H1 (cell line): Measurements from ENCODE around the gene TIMP4. TPM values are rescaled to one million over a fixed set of nuclear protein-coding genes. Genes with fewer than 3 reads are reported as not detected.

Experiments
- CTCF ChIA-PET: fragments of 300-600 bp; sonication (Branson Sonifier 250); formaldehyde crosslinking; loops from one replicate; lab custom pipeline; 2021; ENCODE audit not compliant: partially characterized antibody; lab: Charles Lee
- POLR2A ChIA-PET: fragments of 300-600 bp; sonication (Branson Sonifier 250); formaldehyde crosslinking; loops from one replicate; lab custom pipeline; 2021; ENCODE audit warnings: inconsistent platforms; ENCODE audit not compliant: partially characterized antibody; lab: Charles Lee
- DNase-seq, 2 experiments: peaks; one replicate each; pipeline versions ENCODE4 v3.0.0 to v3.0.0-alpha.2; 2010 to 2022; ENCODE audit warnings: low spot score in 2 of 2, low read depth in 1 of 2, mixed read lengths in 1 of 2
- FAIRE-seq: peaks from 2 replicates; lab custom pipeline; 2011; peaks lifted over from hg19 to GRCh38; lab: Jason Lieb, UNC
- H2AFZ ChIP-seq: 2 replicates; pipeline ENCODE4 v1.8.1; 2012; ENCODE audit warnings: low read length, inconsistent platforms
- H2AK5ac ChIP-seq: 2 replicates; pipeline ENCODE4 v1.6.1; 2013; ENCODE audit warnings: low read depth, low read length
- H2BK120ac ChIP-seq: replicated peaks from 2 replicates; pipeline ENCODE3; 2013; ENCODE audit warnings: low read depth, low read length, inconsistent platforms
- H2BK12ac ChIP-seq: 2 replicates; pipeline ENCODE4 v1.6.1; 2013; ENCODE audit warnings: low read depth, low read length
- H2BK15ac ChIP-seq: 2 replicates; pipeline ENCODE4 v1.6.1; 2013; ENCODE audit warnings: low read length
- H2BK20ac ChIP-seq: 2 replicates; pipeline ENCODE4 v1.6.1; 2013; ENCODE audit warnings: low read length
- H2BK5ac ChIP-seq: 2 replicates; pipeline ENCODE4 v1.6.1; 2013; ENCODE audit warnings: low read depth, low read length
- H3K14ac ChIP-seq: 2 replicates; pipeline ENCODE4 v1.6.1; 2013; ENCODE audit warnings: inconsistent platforms; ENCODE audit not compliant: insufficient read length
- H3K18ac ChIP-seq: 2 replicates; pipeline ENCODE4 v1.6.1; 2013; ENCODE audit warnings: low read length; ENCODE audit errors: extremely low read depth
- H3K23ac ChIP-seq: 2 replicates; pipeline ENCODE4 v1.6.1; 2013; ENCODE audit warnings: inconsistent platforms; ENCODE audit not compliant: insufficient read length
- H3K23me2 ChIP-seq: 2 replicates; pipeline ENCODE4 v1.6.1; 2013; ENCODE audit warnings: low read depth, low read length
- H3K27ac ChIP-seq: 2 replicates; pipeline ENCODE4 v1.6.1; 2011; ENCODE audit warnings: low read depth, low read length, inconsistent platforms
- H3K27me3 ChIP-seq, 4 experiments: replicated peaks in 1 of 4; 1 replicate in 1 of 4; 2 replicates in 3 of 4; pipeline versions ENCODE4 v1.6.1 to v1.8.1; 2011 to 2013; ENCODE audit warnings: low read length in 3 of 4, mild to moderate bottlenecking in 3 of 4, inconsistent platforms in 2 of 4, mixed read lengths in 2 of 4, moderate library complexity in 1 of 4; ENCODE audit not compliant: control insufficient read depth in 3 of 4, insufficient read depth in 3 of 4; ENCODE audit errors: extremely low read depth in 1 of 4
- H3K36me3 ChIP-seq, 4 experiments: 2 replicates each; pipeline versions ENCODE4 v1.6.1 to v1.8.1; 2011 to 2013; ENCODE audit warnings: mild to moderate bottlenecking in 4 of 4, low read length in 3 of 4, moderate library complexity in 2 of 4, control low read depth in 1 of 4, inconsistent platforms in 1 of 4; ENCODE audit not compliant: insufficient read depth in 4 of 4, control insufficient read depth in 2 of 4
- H3K4ac ChIP-seq: replicated peaks from 2 replicates; pipeline ENCODE3; 2013; ENCODE audit warnings: low read length, low read depth, mixed read lengths, inconsistent platforms; ENCODE audit not compliant: insufficient read length
- H3K4me1 ChIP-seq, 4 experiments: replicated peaks in 1 of 4; 1 replicate in 1 of 4; 2 replicates in 3 of 4; pipeline versions ENCODE4 v1.6.1 to v1.8.1; 2011 to 2013; ENCODE audit warnings: low read length in 3 of 4, inconsistent platforms in 2 of 4, mixed read lengths in 1 of 4; ENCODE audit not compliant: insufficient read depth in 4 of 4, control insufficient read depth in 3 of 4
- H3K4me2 ChIP-seq, 2 experiments: 2 replicates each; pipeline versions ENCODE4 v1.6.1 to v1.8.1; 2011 to 2013; ENCODE audit warnings: low read depth in 2 of 2, low read length in 2 of 2, control low read depth in 1 of 2, inconsistent platforms in 1 of 2, mild to moderate bottlenecking in 1 of 2; ENCODE audit not compliant: insufficient read depth in 1 of 2
- H3K4me3 ChIP-seq, 4 experiments: fragments of 200-600, 300-600 bp in 1 of 4; sonication (generic), shearing (Covaris generic), sonication (Bioruptor Twin) in 1 of 4; 2 replicates each; pipeline versions ENCODE4 v1.5.1 to v1.8.1; 2011 to 2016; ENCODE audit warnings: low read length in 4 of 4, low read depth in 3 of 4, control low read depth in 2 of 4, inconsistent platforms in 2 of 4, mild to moderate bottlenecking in 2 of 4, mixed read lengths in 1 of 4, moderate library complexity in 1 of 4; ENCODE audit not compliant: insufficient read depth in 2 of 4; ENCODE audit errors: extremely low read depth in 1 of 4
- H3K56ac ChIP-seq: replicated peaks from 2 replicates; pipeline ENCODE3; 2013; ENCODE audit warnings: low read depth, mild to moderate bottlenecking, mixed read lengths, low read length, inconsistent platforms; ENCODE audit not compliant: insufficient read length
- H3K79me1 ChIP-seq: 2 replicates; pipeline ENCODE4 v1.6.1; 2013; ENCODE audit warnings: low read depth, low read length, control low read depth
- H3K79me2 ChIP-seq, 2 experiments: 2 replicates each; pipeline versions ENCODE4 v1.6.1 to v1.8.1; 2012 to 2013; ENCODE audit warnings: low read length in 2 of 2, mild to moderate bottlenecking in 2 of 2, inconsistent platforms in 1 of 2; ENCODE audit not compliant: insufficient read depth in 2 of 2, control insufficient read depth in 1 of 2
- H3K9ac ChIP-seq, 4 experiments: replicated peaks in 1 of 4; 1 replicate in 1 of 4; 2 replicates in 3 of 4; pipeline versions ENCODE4 v1.6.1 to v1.8.1; 2011 to 2013; ENCODE audit warnings: low read depth in 3 of 4, low read length in 3 of 4, control low read depth in 2 of 4, mild to moderate bottlenecking in 2 of 4, moderate library complexity in 2 of 4, inconsistent platforms in 1 of 4; ENCODE audit errors: extremely low read depth in 1 of 4
- H3K9me3 ChIP-seq, 2 experiments: 2 replicates each; pipeline versions ENCODE4 v1.6.1 to v1.8.1; 2012 to 2013; ENCODE audit warnings: mild to moderate bottlenecking in 2 of 2, moderate library complexity in 2 of 2, control low read depth in 1 of 2, inconsistent platforms in 1 of 2, low read depth in 1 of 2, low read length in 1 of 2, mixed read lengths in 1 of 2; ENCODE audit not compliant: insufficient read depth in 2 of 2
- H4K20me1 ChIP-seq, 2 experiments: replicated peaks in 1 of 2; 2 replicates each; pipeline versions ENCODE3 to v1.8.1; 2011 to 2013; ENCODE audit warnings: inconsistent platforms in 2 of 2, low read length in 2 of 2, mild to moderate bottlenecking in 1 of 2; ENCODE audit not compliant: insufficient read depth in 2 of 2, control insufficient read depth in 1 of 2
- H4K5ac ChIP-seq: 2 replicates; pipeline ENCODE4 v1.6.1; 2013; ENCODE audit warnings: low read length, low read depth, mixed read lengths, inconsistent platforms; ENCODE audit not compliant: insufficient read length
- H4K8ac ChIP-seq: 2 replicates; pipeline ENCODE4 v1.8.0; 2013; ENCODE audit warnings: mild to moderate bottlenecking, moderate library complexity, low read length, inconsistent platforms; ENCODE audit not compliant: insufficient read depth; ENCODE audit errors: extremely low read depth
- H4K91ac ChIP-seq: replicated peaks from 2 replicates; pipeline ENCODE3; 2013; ENCODE audit warnings: low read length, mixed read lengths, inconsistent platforms; ENCODE audit not compliant: insufficient read length
- ATF2 ChIP-seq: IDR thresholded peaks from 2 replicates; pipeline ENCODE4 v1.6.1; 2012; ENCODE audit warnings: low read length, inconsistent platforms
- E2F6 ChIP-seq: IDR thresholded peaks from 2 replicates; pipeline ENCODE4 v1.6.1; 2012; ENCODE audit warnings: inconsistent platforms
- EGR1 ChIP-seq: IDR thresholded peaks from 2 replicates; pipeline ENCODE4 v1.6.1; 2011; ENCODE audit warnings: low read depth, low read length, borderline replicate concordance
- EZH2 ChIP-seq: fragments of 200-600 bp; sonication (generic); IDR thresholded peaks from 2 replicates; pipeline ENCODE4 v1.7.1; 2012; ENCODE audit warnings: low read depth, mild to moderate bottlenecking, moderate library complexity, low read length, inconsistent platforms; ENCODE audit not compliant: severe bottlenecking
- HDAC2 ChIP-seq, 2 experiments: fragments of 300-600 bp in 1 of 2; sonication (generic) in 1 of 2; IDR thresholded peaks; 2 replicates each; pipeline ENCODE4 v1.6.1; 2011 to 2012; ENCODE audit warnings: low read depth in 2 of 2, low read length in 2 of 2, mild to moderate bottlenecking in 2 of 2, moderate library complexity in 2 of 2, borderline replicate concordance in 1 of 2, inconsistent platforms in 1 of 2
- KDM4A ChIP-seq: IDR thresholded peaks from one replicate; pipeline ENCODE4 v1.7.1; 2012; ENCODE audit warnings: low read depth, mild to moderate bottlenecking, moderate library complexity, low read length, inconsistent platforms; ENCODE audit not compliant: severe bottlenecking
- NRF1 ChIP-seq: IDR thresholded peaks from 2 replicates; pipeline ENCODE4 v1.6.1; 2011; ENCODE audit warnings: mild to moderate bottlenecking, low read depth, low read length, improper control_type of control experiment
- RNF2 ChIP-seq: fragments of 200-900, 300-1000 bp; sonication (generic); IDR thresholded peaks from 2 replicates; pipeline ENCODE4 v1.7.1; 2016; ENCODE audit warnings: borderline replicate concordance, low read depth, mild to moderate bottlenecking, antibody characterized with exemption, low read length; ENCODE audit not compliant: poor library complexity, severe bottlenecking; ENCODE audit errors: missing control alignments
- SRF ChIP-seq: IDR thresholded peaks from 2 replicates; pipeline ENCODE4 v1.6.1; 2011; ENCODE audit warnings: mild to moderate bottlenecking, low read depth, low read length, moderate library complexity
- WGBS, 2 experiments: shearing (Covaris generic) in 1 of 2; methylation state at CpG; one replicate each; pipeline versions ENCODE4 v1.1.6 to v1.1.7; 2013 to 2015; ENCODE audit warnings: low lambda C conversion rate in 2 of 2, mixed read lengths in 2 of 2, inconsistent platforms in 1 of 2, low coverage in 1 of 2, missing lambda C conversion rate in 1 of 2; ENCODE audit not compliant: insufficient replicate concordance in 2 of 2, insufficient coverage in 1 of 2, insufficient read length in 1 of 2; ENCODE audit errors: extremely low coverage in 1 of 2, missing lambda C conversion rate in 1 of 2; 5-methylcytosine and 5-hydroxymethylcytosine counted together
- polyA plus RNA-seq, 7 experiments: library from polyadenylated mRNA; depleted of rRNA in 3 of 7; stranded (reverse) in 5 of 7; unstranded in 2 of 7; fragments of >200 nt in 5 of 7; fragments of 200-250 nt in 2 of 7; gene quantifications; 1 replicate in 5 of 7; 2 replicates in 1 of 7; 4 replicates in 1 of 7; pipeline versions ENCODE4 v1.2.1 to v1.2.3, GENCODE V29; 2011 to 2013; ENCODE audit warnings: missing spikeins in 2 of 7, mixed read lengths in 2 of 7
- total RNA-seq: library from RNA; stranded (reverse); fragmentation: NEBNext Ultra II Directional; extraction: Animal tissue kit (Norgen Biotek cat#: 25700); gene quantifications from 2 replicates; pipeline ENCODE4 v1.2.1, GENCODE V29; 2021
- TF ChIP-seq, protein P1 (sequence below): IDR thresholded peaks from 2 replicates; pipeline ENCODE4 v1.6.1; 2011; ENCODE audit warnings: low read depth, mild to moderate bottlenecking, low read length; ENCODE audit not compliant: insufficient read depth

The TIMP4 gene
- total and polyA plus RNA-seq, 2 of the 8 experiments (the other 6 are each of a cell fraction or from before 2014, with no cell fraction given): 5.1 to 8.7 TPM

- Histone ChIP-seq H3K9ac (no peak overlapping the region), H4K91ac (no peak overlapping the region)
- POLR2A ChIA-PET: no interaction called here
- TF ChIP-seq NRF1 (no peak), RNF2 (no peak), E2F6 (no peak), ATF2 (no peak), KDM4A (no peak), HDAC2 (IDR thresholded peaks at IDR 0.05; ENCODE audit: borderline replicate concordance in 1 of 2, low read depth in 2 of 2, low read length in 2 of 2) (no peak), EGR1 (no peak), EZH2 (no peak), SRF (no peak)
- TF ChIP-seq, protein P1, sequence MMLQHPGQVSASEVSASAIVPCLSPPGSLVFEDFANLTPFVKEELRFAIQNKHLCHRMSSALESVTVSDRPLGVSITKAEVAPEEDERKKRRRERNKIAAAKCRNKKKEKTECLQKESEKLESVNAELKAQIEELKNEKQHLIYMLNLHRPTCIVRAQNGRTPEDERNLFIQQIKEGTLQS: no peak
These were observed 41.8 kb downstream of the TIMP4 start for GRCh38 chr3:12116870-12117269.

More at GRCh38 chr3:12116870-12117269, 41.8 kb downstream of the TIMP4 start:
- no peak overlapping the region for H4K8ac ChIP-seq
- no peaks in the 10 kb centered on the region for H3K4me1 ChIP-seq
- H2BK15ac ChIP-seq: no peak overlapping the region
- no peak for FAIRE-seq
- no peak overlapping the region for H2AFZ ChIP-seq
- no peak overlapping the region for H3K27ac ChIP-seq
- no peak overlapping the region for H3K18ac ChIP-seq
- H3K4me2 ChIP-seq: no peak overlapping the region
- WGBS, 2 experiments: 84% methylated on average over 4 of the region's 4 CpGs; no CpG with 5 or more reads in 1 of the 2 experiments
- H4K20me1 ChIP-seq: no peaks in the 10 kb centered on the region
- H3K4ac ChIP-seq: no peak overlapping the region
- H4K5ac ChIP-seq: no peak overlapping the region
- CTCF ChIA-PET: interaction anchor here (0.7 to 2.1 kb wide), 3 partner anchors 22 to 402 kb away, joined by 3 to 10 read pairs (median 3); partner anchors contain the start of gene TIMP4
- no peak overlapping the region for H2AK5ac ChIP-seq
- no peak overlapping the region for H3K56ac ChIP-seq
- no peak overlapping the region for H3K4me3 ChIP-seq
- H2BK5ac ChIP-seq: no peak overlapping the region
- H2BK120ac ChIP-seq: no peak overlapping the region
- no peaks in the 10 kb centered on the region for H3K27me3 ChIP-seq
- no peak overlapping the region for H3K14ac ChIP-seq
- H2BK12ac ChIP-seq: no peak overlapping the region
- DNase-seq: no peak
- H3K79me2 ChIP-seq: no peaks in the 10 kb centered on the region
- H3K79me1 ChIP-seq: no peaks in the 10 kb centered on the region
- H3K9me3 ChIP-seq: no peaks in the 10 kb centered on the region
- no peak overlapping the region for H2BK20ac ChIP-seq
- no peaks in the 10 kb centered on the region for H3K36me3 ChIP-seq
- no peak overlapping the region for H3K23ac ChIP-seq
- no peaks in the 10 kb centered on the region for H3K23me2 ChIP-seq
